Esophagus muscularis mucosa (tissue), 4 donors: ENCODE data around the gene SLC25A48. TPM values are rescaled to one million over a fixed set of nuclear protein-coding genes. Genes with fewer than 3 reads are reported as not detected.

Source experiments
- DNase-seq: peaks from one replicate; pipeline ENCODE4 v3.0.0-alpha.2; 2017; ENCODE audit errors: extremely low spot score
- H3K27ac ChIP-seq, 4 donors: fragments of 200-600 bp; sonication (generic); replicated peaks in 1 of 4; 1 replicate in 3 of 4; 2 replicates in 1 of 4; pipeline ENCODE4 v1.5.1; 2016 to 2019; ENCODE audit warnings: mild to moderate bottlenecking in 1 of 4
- H3K27me3 ChIP-seq, 4 donors: fragments of 200-600 bp; sonication (generic); one replicate each; pipeline versions ENCODE4 v1.5.1 to v1.6.0; 2016 to 2019
- H3K36me3 ChIP-seq, 4 donors: fragments of 200-600 bp; sonication (generic); one replicate each; pipeline ENCODE4 v1.5.1; 2016 to 2019
- H3K4me1 ChIP-seq, 4 donors: fragments of 200-600 bp; sonication (generic); one replicate each; pipeline ENCODE4 v1.5.1; 2016 to 2019
- H3K4me3 ChIP-seq, 4 donors: fragments of 200-600 bp; sonication (generic); 1 replicate in 2 of 4; 2 replicates in 2 of 4; pipeline ENCODE4 v1.5.1; 2016 to 2019; ENCODE audit warnings: mild to moderate bottlenecking in 4 of 4, moderate library complexity in 1 of 4
- H3K9me3 ChIP-seq, 4 donors: fragments of 200-600 bp; sonication (generic); 1 replicate in 3 of 4; 2 replicates in 1 of 4; pipeline ENCODE4 v1.5.1; 2016 to 2019
- CTCF ChIP-seq, 3 experiments: fragments of 200-600 bp in 2 of 3; fragments of 450-650 bp in 1 of 3; sonication (generic) in 2 of 3; IDR thresholded peaks; one replicate each; pipeline ENCODE4 v1.5.1; 2017 to 2019; ENCODE audit warnings: antibody characterized with exemption in 3 of 3, mild to moderate bottlenecking in 2 of 3, moderate library complexity in 1 of 3
- EP300 ChIP-seq: sonication (generic); formaldehyde crosslinking; IDR thresholded peaks from one replicate; pipeline ENCODE4 v1.6.1; 2017; ENCODE audit warnings: antibody characterized with exemption
- POLR2A ChIP-seq: fragments of 450-650 bp; IDR thresholded peaks from one replicate; pipeline ENCODE4 v1.6.1; 2017; ENCODE audit warnings: antibody characterized with exemption, moderate library complexity, mild to moderate bottlenecking, low read depth
- POLR2AphosphoS5 ChIP-seq, 2 donors: sonication (generic); formaldehyde crosslinking; IDR thresholded peaks; one replicate each; pipeline ENCODE4 v1.6.1; 2017; ENCODE audit warnings: antibody characterized with exemption in 2 of 2
- WGBS: methylation state at CpG from one replicate; pipeline ENCODE4 v1.1.5; 2018; 5-methylcytosine and 5-hydroxymethylcytosine counted together
- intact Hi-C: fragments of 100-400 bp; cut with DNase I; formaldehyde crosslinking; loops from one replicate; pipeline ENCODE4 v1.15.1; 2023
- total RNA-seq, 4 donors: library from RNA; depleted of rRNA; stranded (reverse); fragments of >200 nt; gene quantifications; one replicate each; pipeline versions ENCODE4 v1.1.0 to v1.2.1, GENCODE V29; 2016

Gene SLC25A48, protein sequence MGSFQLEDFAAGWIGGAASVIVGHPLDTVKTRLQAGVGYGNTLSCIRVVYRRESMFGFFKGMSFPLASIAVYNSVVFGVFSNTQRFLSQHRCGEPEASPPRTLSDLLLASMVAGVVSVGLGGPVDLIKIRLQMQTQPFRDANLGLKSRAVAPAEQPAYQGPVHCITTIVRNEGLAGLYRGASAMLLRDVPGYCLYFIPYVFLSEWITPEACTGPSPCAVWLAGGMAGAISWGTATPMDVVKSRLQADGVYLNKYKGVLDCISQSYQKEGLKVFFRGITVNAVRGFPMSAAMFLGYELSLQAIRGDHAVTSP
- under 1 TPM in 2 of 4 donors, not detected in 2; 0.40 to 0.42 TPM for total RNA-seq

DNA sequence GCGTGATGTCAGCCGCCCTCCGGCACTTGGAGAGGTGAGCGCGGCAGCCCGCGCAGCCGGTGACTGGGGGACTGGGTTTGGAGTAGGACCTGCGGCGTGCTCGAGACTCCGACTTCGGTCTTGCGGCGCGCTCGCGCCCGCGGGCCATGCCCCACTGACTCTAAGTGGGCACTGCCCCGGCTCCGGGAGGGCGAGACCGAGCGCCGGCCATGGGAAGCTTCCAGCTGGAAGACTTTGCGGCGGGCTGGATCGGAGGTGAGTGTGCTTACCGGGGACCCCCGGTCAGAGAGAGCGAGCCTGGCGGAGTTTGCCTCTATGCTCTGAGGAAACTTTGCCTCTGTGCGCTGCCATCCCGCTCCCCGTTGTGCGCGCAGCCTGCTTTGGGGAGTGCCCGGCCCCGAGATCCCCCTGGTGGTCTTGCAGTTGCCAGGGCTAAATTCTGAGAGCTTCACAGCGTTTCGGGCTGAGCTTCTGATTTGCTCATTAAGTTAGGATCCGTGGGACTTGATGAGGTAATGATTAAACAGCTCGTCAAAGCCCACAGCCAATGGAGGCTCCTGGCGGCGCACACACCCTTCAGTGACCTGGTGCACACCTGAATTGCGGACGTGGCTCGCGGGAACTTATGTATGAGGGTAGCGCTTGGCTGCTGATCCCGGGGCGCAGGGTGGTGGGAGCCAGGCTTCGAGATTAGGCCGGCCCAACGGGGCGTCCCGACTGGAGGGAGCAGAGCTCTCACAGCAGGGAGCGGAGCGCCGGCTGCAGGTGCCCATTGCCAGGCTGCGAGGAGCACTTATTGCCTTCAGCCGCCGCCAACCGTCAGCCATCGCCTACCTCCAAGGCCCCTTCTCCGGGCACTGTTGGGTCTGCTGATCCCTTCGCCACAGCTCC is at the start of gene SLC25A48:
TSS of gene SLC25A48 (plus strand) at position 25 of the 891 bp plus-strand sequence. CDS start at position 210, 185 bp downstream.
- 7% methylated on average over 15 of the region's 68 CpGs for WGBS
- intact Hi-C loops = no loop called here
- DNase-seq = no peak

DNA sequence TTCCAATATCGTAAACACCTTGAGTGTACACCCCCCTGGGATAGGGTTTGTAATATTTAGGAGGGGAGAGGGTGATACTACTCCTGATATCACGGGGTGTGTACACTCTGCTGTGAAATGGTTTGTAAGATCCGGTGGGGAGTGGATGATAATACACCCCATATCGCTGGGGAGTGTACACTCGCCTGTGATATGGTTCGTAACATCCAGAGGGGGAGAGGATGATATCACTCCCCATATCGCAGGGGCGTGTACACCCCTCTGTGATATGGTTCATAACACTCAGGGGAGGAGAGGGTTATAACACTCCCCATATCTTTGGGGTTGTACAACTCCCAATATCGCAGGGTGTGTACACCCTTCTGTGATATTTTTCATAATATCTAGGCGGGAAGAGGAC is 33.8 kb upstream of the SLC25A48 start:
- intact Hi-C loops = no loop called here
- TF ChIP-seq POLR2A = no peak
- TF ChIP-seq CTCF (IDR thresholded peaks at IDR 0.05) = no peak
- no peak for TF ChIP-seq EP300
- no peak for TF ChIP-seq POLR2AphosphoS5 (IDR thresholded peaks at IDR 0.05)
- no peaks in the 10 kb centered on the region for H3K9me3 ChIP-seq
- WGBS = 75% methylated on average over 10 of the region's 10 CpGs
- H3K27me3 ChIP-seq = peaks cover 0 to 37% (median 4%) of the 10 kb centered on the region in 4 donors
- H3K4me3 ChIP-seq = no peak overlapping the region
- no peak for DNase-seq
- H3K36me3 ChIP-seq = no peaks in the 10 kb centered on the region
- no peak overlapping the region for H3K27ac ChIP-seq
- no peaks in the 10 kb centered on the region for H3K4me1 ChIP-seq

More for the DNA sequence above, at the start of gene SLC25A48:
- Histone ChIP-seq H3K4me1 (peaks cover 10 to 22% (median 18%) of the 10 kb centered on the region in 4 donors), H3K4me3 (peak within 1 kb of the TSS; percentile 48 to 59 (median 52)), H3K36me3 (no peaks in the 10 kb centered on the region), H3K27me3 (peaks cover 0 to 60% (median 0%) of the 10 kb centered on the region in 4 donors), H3K27ac (no peak within 1 kb of the TSS), H3K9me3 (no peaks in the 10 kb centered on the region)
- no peak for TF ChIP-seq EP300
- no peak for TF ChIP-seq CTCF (IDR thresholded peaks at IDR 0.05)
- no peak for TF ChIP-seq POLR2AphosphoS5 (IDR thresholded peaks at IDR 0.05)
- no peak for TF ChIP-seq POLR2A

- intact Hi-C loops = no loop called here
- H3K27ac ChIP-seq = no peak overlapping the region
- H3K4me1 ChIP-seq = no peaks in the 10 kb centered on the region
- TF ChIP-seq POLR2AphosphoS5 (IDR thresholded peaks at IDR 0.05) = no peak
- TF ChIP-seq EP300 = no peak
- TF ChIP-seq POLR2A = no peak
- no peak for TF ChIP-seq CTCF (IDR thresholded peaks at IDR 0.05)
- H3K27me3 ChIP-seq = peaks cover 0 to 10% (median 0%) of the 10 kb centered on the region in 4 donors
- H3K4me3 ChIP-seq = no peak overlapping the region
- WGBS = 85% methylated on average over 7 of the region's 7 CpGs
- H3K9me3 ChIP-seq = no peaks in the 10 kb centered on the region
- H3K36me3 ChIP-seq = no peaks in the 10 kb centered on the region
- DNase-seq = no peak
Observed at GRCh38 chr5:135810188-135810943, 24.1 kb upstream of the SLC25A48 start.

DNA sequence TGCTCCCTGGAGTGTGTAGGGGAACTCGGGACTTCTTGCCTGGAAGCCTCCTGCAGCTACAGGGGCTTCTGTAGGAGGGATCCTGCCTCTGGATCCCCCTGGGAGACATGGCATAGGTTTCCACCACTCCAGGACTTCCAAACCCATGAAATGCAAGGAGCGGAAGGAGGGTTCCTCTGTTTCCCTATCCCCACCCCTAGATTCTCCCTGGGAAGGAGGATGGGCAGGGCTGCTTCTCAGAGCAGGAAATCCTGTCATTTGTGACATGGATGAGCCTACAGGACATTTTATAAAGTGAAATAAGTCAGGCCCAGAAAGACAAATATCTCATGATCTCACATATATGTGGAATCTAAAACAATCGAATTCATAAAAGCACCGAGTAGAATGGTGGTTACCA is 23.5 kb upstream of the SLC25A48 start:
- H3K4me1 ChIP-seq = no peaks in the 10 kb centered on the region
- H3K4me3 ChIP-seq = no peak overlapping the region
- H3K36me3 ChIP-seq = no peaks in the 10 kb centered on the region
- no peak for DNase-seq
- intact Hi-C loops = no loop called here
- TF ChIP-seq CTCF (IDR thresholded peaks at IDR 0.05) (no peak), EP300 (no peak), POLR2A (no peak), POLR2AphosphoS5 (IDR thresholded peaks at IDR 0.05) (no peak)
- no peak overlapping the region for H3K27ac ChIP-seq
- 99% methylated on average over 4 of the region's 4 CpGs for WGBS
- H3K9me3 ChIP-seq = no peaks in the 10 kb centered on the region
- H3K27me3 ChIP-seq = peaks cover 0 to 10% (median 0%) of the 10 kb centered on the region in 4 donors
